Activated CD8-positive, alpha-beta T cell treated with anti-CD3 and anti-CD28 coated beads for 36 hours (primary cell): ENCODE data around the gene LRRTM2. TPM values are rescaled to one million over a fixed set of nuclear protein-coding genes. Genes with fewer than 3 reads are reported as not detected.

ENCODE experiments used
- ATAC-seq: fragments of 200-7000 bp; cut with Tn5 transposase; one replicate; pipeline ENCODE4 v1.10.0; 2021; ENCODE audit warnings: mild to moderate bottlenecking, moderate library complexity
- CTCF ChIA-PET: fragments of 350-600 bp; sonication (Branson Sonifier 250); formaldehyde crosslinking; loops from one replicate; lab custom pipeline; 2021; ENCODE audit warnings: antibody characterized with exemption; lab: Charles Lee
- POLR2A ChIA-PET: fragments of 350-600 bp; sonication (Branson Sonifier 250); formaldehyde crosslinking; loops from one replicate; lab custom pipeline; 2021; ENCODE audit warnings: antibody characterized with exemption; lab: Charles Lee
- DNase-seq: peaks from one replicate; pipeline ENCODE4 v3.0.0-alpha.2; 2020
- H3K27ac Mint-ChIP-seq: one replicate; pipeline ENCODE4 v1.8.0; 2021; ENCODE audit warnings: mild to moderate bottlenecking, mixed read lengths
- H3K27me3 Mint-ChIP-seq: one replicate; pipeline ENCODE4 v1.8.0; 2021; ENCODE audit warnings: mixed read lengths
- H3K36me3 Mint-ChIP-seq: one replicate; pipeline ENCODE4 v1.8.0; 2021; ENCODE audit warnings: low read depth, mixed read lengths
- H3K4me1 Mint-ChIP-seq: one replicate; pipeline ENCODE4 v1.8.0; 2021; ENCODE audit warnings: low read depth, mixed read lengths
- H3K4me3 Mint-ChIP-seq: one replicate; pipeline ENCODE4 v1.8.0; 2021; ENCODE audit warnings: mild to moderate bottlenecking, moderate library complexity, mixed read lengths
- H3K9me3 Mint-ChIP-seq: one replicate; pipeline ENCODE4 v1.8.0; 2021; ENCODE audit warnings: mixed read lengths
- intact Hi-C: fragments of 100-400 bp; cut with micrococcal nuclease; formaldehyde crosslinking; loops from one replicate; pipeline ENCODE4 v1.10.0; 2022
- total RNA-seq, 2 experiments: library from RNA; stranded (reverse); gene quantifications; one replicate each; pipeline ENCODE4 v1.2.3, GENCODE V29; 2021
- TF ChIP-seq, protein P1 (sequence below): fragments of 200-600 bp; IDR thresholded peaks from one replicate; pipeline ENCODE4 v1.8.0; 2022; ENCODE audit warnings: antibody characterized with exemption, mild to moderate bottlenecking

Gene LRRTM2
- total RNA-seq, 2 experiments from 2014 or later = not detected

- TF ChIP-seq, protein P1, sequence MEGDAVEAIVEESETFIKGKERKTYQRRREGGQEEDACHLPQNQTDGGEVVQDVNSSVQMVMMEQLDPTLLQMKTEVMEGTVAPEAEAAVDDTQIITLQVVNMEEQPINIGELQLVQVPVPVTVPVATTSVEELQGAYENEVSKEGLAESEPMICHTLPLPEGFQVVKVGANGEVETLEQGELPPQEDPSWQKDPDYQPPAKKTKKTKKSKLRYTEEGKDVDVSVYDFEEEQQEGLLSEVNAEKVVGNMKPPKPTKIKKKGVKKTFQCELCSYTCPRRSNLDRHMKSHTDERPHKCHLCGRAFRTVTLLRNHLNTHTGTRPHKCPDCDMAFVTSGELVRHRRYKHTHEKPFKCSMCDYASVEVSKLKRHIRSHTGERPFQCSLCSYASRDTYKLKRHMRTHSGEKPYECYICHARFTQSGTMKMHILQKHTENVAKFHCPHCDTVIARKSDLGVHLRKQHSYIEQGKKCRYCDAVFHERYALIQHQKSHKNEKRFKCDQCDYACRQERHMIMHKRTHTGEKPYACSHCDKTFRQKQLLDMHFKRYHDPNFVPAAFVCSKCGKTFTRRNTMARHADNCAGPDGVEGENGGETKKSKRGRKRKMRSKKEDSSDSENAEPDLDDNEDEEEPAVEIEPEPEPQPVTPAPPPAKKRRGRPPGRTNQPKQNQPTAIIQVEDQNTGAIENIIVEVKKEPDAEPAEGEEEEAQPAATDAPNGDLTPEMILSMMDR = no peak
- Mint-ChIP-seq H3K27ac (no peak overlapping the region), H3K4me3 (no peak overlapping the region), H3K9me3 (no peaks in the 10 kb centered on the region), H3K36me3 (no peaks in the 10 kb centered on the region), H3K27me3 (peaks cover 28% of the 10 kb centered on the region), H3K4me1 (peaks cover 6% of the 10 kb centered on the region)
- DNase-seq (no peak), ATAC-seq (no peak)
- intact Hi-C loops = no loop called here
- ChIA-PET POLR2A (no interaction called here), CTCF (interaction anchor here (0.6 to 1.8 kb wide), 3 partner anchors 51 to 158 kb away, joined by 3 to 6 read pairs (median 4); no protein-coding TSS in a partner anchor)
Measured at GRCh38 chr5:138875946-138876345, 811 bp upstream of the LRRTM2 start.

DNA sequence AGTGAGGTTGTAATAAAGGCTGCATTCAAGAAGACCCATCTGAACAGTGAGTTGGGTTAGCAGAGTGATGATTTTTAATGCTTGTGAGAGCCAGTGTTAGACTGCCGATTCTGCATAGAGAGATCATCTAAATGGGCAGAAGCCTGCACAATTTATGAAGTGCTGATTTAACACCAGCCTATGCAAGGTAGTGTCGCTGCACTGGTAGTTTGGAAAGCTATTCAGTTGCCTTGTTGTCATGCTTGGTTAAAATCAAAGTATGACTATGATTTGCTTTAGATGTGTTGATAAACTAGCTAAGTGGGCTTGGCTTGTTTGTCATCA, 379 bp upstream of the LRRTM2 start:
- Mint-ChIP-seq H3K27ac (no peak overlapping the region), H3K4me3 (no peak overlapping the region), H3K36me3 (no peaks in the 10 kb centered on the region), H3K4me1 (peaks cover 6% of the 10 kb centered on the region), H3K9me3 (no peaks in the 10 kb centered on the region), H3K27me3 (peaks cover 28% of the 10 kb centered on the region)
- ATAC-seq (no peak), DNase-seq (no peak)
- ChIA-PET CTCF (interaction anchor here (0.6 to 1.8 kb wide), 2 partner anchors 86 to 159 kb away, joined by 3 to 6 read pairs; no protein-coding TSS in a partner anchor), POLR2A (no interaction called here)
- intact Hi-C loops = no loop called here
- TF ChIP-seq, protein P1 = no peak

DNA sequence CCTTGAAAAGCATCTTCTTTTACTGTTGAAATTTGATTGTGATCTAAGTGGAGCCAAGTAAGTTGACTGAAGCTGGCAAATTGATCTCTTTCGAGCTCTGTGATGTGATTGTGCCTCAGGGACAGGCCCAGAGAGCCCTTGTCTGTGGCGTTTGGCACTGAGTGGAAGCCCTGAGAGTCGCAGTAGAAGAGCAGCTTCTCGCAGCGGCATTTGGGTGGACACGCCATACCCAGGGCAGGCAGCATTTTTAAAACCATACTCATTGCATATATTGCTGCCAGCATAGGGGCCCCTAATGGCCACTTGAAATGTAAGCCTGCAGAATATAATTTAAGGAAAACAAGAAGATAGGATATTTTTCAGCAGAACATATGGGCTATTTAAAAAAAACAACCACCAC, 894 bp downstream of the LRRTM2 start:
- Mint-ChIP-seq H3K27me3 (peaks cover 28% of the 10 kb centered on the region), H3K27ac (no peak overlapping the region), H3K4me3 (no peak overlapping the region), H3K36me3 (no peaks in the 10 kb centered on the region), H3K9me3 (no peaks in the 10 kb centered on the region), H3K4me1 (peaks cover 13% of the 10 kb centered on the region)
- intact Hi-C loops = no loop called here
- CTCF ChIA-PET = interaction anchor here (1.5 kb wide), 1 partner anchor 48 kb away, joined by 4 read pairs; no protein-coding TSS in a partner anchor
- TF ChIP-seq, protein P1 = no peak
- POLR2A ChIA-PET = no interaction called here
- DNase-seq (no peak), ATAC-seq (no peak)

- H3K27ac Mint-ChIP-seq = no peak overlapping the region
- peaks cover 13% of the 10 kb centered on the region for H3K4me1 Mint-ChIP-seq
- H3K4me3 Mint-ChIP-seq = no peak overlapping the region
- TF ChIP-seq, protein P1 = no peak
- H3K36me3 Mint-ChIP-seq = no peaks in the 10 kb centered on the region
- DNase-seq (no peak), ATAC-seq (no peak)
- H3K9me3 Mint-ChIP-seq = no peaks in the 10 kb centered on the region
- peaks cover 28% of the 10 kb centered on the region for H3K27me3 Mint-ChIP-seq
- ChIA-PET POLR2A (no interaction called here), CTCF (interaction anchor here (1.5 kb wide), 1 partner anchor 48 kb away, joined by 4 read pairs; no protein-coding TSS in a partner anchor)
- intact Hi-C loops = no loop called here
Measured at GRCh38 chr5:138873466-138874221, 1.5 kb downstream of the LRRTM2 start.

DNA sequence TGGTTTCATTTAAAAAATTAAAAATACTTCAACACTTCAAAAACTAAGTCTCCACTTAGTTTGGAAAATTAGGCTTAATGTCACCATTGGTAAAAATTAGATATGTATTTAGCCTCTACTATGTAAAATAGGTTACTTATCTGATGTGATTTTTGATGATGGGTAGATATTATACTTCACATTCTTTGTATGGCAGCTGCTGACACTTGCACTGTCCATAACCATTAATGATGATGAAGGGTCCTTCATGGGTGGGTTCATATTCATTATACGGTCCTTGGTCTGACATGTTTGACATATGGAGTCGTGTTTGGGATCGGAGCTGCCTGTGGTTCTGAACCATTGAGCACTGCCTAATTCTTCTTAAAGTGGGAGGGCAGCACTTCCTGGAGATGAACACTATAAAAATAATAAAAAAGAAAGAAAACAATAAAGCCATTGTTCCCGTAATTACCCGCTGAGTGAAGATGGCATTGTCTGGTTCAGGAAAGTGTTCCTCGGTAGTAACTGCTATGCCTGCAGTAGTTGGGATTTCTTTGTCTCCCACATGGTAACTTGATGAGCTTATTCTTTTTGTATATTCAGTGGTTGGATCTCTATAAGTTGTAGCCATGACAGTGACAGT, 2.2 kb downstream of the LRRTM2 start:
- Mint-ChIP-seq H3K4me3 (no peak overlapping the region), H3K27ac (no peak overlapping the region), H3K9me3 (no peaks in the 10 kb centered on the region), H3K4me1 (peaks cover 13% of the 10 kb centered on the region), H3K36me3 (no peaks in the 10 kb centered on the region), H3K27me3 (peaks cover 28% of the 10 kb centered on the region)
- DNase-seq (no peak), ATAC-seq (no peak)
- ChIA-PET POLR2A (interaction anchor here (0.5 kb wide), 1 partner anchor 38 kb away, joined by 3 read pairs; no protein-coding TSS in a partner anchor), CTCF (no interaction called here)
- TF ChIP-seq, protein P1 = no peak
- intact Hi-C loops = no loop called here
